IMR-90 (cell line): ENCODE data around the gene KRTAP5-4.

ENCODE experiments used
- CHD1 ChIP-seq: IDR thresholded peaks from 2 replicates; pipeline ENCODE4 v1.6.1; 2012; ENCODE audit warnings: low read depth, low read length, improper control_type of control experiment
- CTCF ChIP-seq: conservative IDR thresholded peaks from 2 replicates; pipeline ENCODE4 v1.5.1; 2012; ENCODE audit warnings: mild to moderate bottlenecking, low read depth, low read length, improper control_type of control experiment
- MAFK ChIP-seq: IDR thresholded peaks from 2 replicates; pipeline ENCODE4 v1.6.1; 2012; ENCODE audit warnings: low read depth, low read length, improper control_type of control experiment
- POLR2A ChIP-seq: IDR thresholded peaks from 2 replicates; pipeline ENCODE4 v1.6.1; 2012; ENCODE audit warnings: mild to moderate bottlenecking, low read depth, low read length
- RAD21 ChIP-seq: IDR thresholded peaks from 2 replicates; pipeline ENCODE4 v1.6.1; 2012; ENCODE audit warnings: low read length, improper control_type of control experiment
- RFX5 ChIP-seq: IDR thresholded peaks from 2 replicates; pipeline ENCODE4 v1.8.0; 2012; ENCODE audit warnings: low read depth, mild to moderate bottlenecking, low read length, moderate library complexity
- SMC3 ChIP-seq: fragments of 150-350 bp; IDR thresholded peaks from 2 replicates; pipeline ENCODE4 v1.6.1; 2016; ENCODE audit warnings: low read depth, mild to moderate bottlenecking, antibody characterized with exemption, low read length, moderate library complexity
- TF ChIP-seq, protein P1 (sequence below): fragments of 150-350 bp; IDR thresholded peaks from 2 replicates; pipeline ENCODE4 v1.6.1; 2017; ENCODE audit warnings: mild to moderate bottlenecking, antibody characterized with exemption, low read length, low read depth

DNA sequence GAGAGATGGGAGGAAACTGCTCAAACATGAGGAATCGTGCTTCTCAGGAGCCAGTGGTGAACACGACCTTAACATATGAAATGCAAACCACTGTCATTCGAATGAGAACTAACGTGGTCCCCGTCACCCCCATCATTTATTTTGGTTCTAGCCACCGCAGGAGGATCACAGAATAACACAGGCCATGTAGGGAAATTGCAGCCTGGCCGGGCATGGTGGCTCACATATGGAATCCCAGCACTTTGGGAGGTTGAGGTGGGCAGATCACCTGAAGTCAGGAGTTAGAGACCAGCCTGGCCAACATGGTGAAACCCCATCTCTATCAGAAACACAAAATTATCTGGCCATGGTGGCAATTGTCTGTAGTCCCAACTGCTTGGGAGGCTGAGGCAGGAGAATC is 34.7 kb upstream of the KRTAP5-4 start:
- no peak for TF ChIP-seq CTCF
- TF ChIP-seq RAD21, result no peak
- no peak for TF ChIP-seq POLR2A
- TF ChIP-seq MAFK, result no peak
- TF ChIP-seq, protein P1, sequence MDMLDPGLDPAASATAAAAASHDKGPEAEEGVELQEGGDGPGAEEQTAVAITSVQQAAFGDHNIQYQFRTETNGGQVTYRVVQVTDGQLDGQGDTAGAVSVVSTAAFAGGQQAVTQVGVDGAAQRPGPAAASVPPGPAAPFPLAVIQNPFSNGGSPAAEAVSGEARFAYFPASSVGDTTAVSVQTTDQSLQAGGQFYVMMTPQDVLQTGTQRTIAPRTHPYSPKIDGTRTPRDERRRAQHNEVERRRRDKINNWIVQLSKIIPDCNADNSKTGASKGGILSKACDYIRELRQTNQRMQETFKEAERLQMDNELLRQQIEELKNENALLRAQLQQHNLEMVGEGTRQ, result no peak
- no peak for TF ChIP-seq SMC3
- no peak for TF ChIP-seq RFX5
- no peak for TF ChIP-seq CHD1
